Esophagus squamous epithelium (tissue), 4 donors: Measurements from ENCODE around the gene THRA.

Source experiments
- POLR2A ChIP-seq, 4 donors: fragments of 450-650 bp; IDR thresholded peaks; one replicate each; pipeline ENCODE4 v1.6.1; 2017; ENCODE audit warnings: antibody characterized with exemption in 4 of 4, mild to moderate bottlenecking in 4 of 4, moderate library complexity in 3 of 4
- TF ChIP-seq, protein P1 (sequence below), 6 experiments: fragments of 450-650 bp in 4 of 6; fragments of 200-600 bp in 2 of 6; sonication (generic) in 2 of 6; IDR thresholded peaks; one replicate each; pipeline ENCODE4 v1.5.1; 2016 to 2019; ENCODE audit warnings: antibody characterized with exemption in 6 of 6, mild to moderate bottlenecking in 4 of 6, moderate library complexity in 4 of 6

DNA sequence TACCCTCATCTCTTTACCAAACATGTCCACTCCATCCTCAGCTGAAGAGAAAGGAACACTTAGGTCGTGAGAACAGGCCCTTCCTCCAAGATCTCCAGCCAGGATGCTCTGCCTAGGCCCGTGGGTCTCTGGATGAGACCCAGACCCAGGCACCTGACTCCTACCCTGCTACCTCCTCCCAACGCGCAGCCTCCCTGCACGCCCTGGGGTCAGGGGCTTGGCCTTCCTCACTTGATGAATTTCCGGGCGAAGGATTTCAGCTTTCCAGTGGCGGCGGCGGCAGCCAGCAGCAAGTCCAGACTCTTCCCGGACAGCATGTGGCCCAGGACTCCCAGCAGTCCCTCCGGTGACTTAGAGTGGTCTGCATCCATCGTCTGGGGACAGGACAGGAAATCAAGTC lies 34.2 kb upstream of the THRA start:
- TF ChIP-seq POLR2A (IDR thresholded peaks at IDR 0.05), result no peak
- TF ChIP-seq, protein P1, sequence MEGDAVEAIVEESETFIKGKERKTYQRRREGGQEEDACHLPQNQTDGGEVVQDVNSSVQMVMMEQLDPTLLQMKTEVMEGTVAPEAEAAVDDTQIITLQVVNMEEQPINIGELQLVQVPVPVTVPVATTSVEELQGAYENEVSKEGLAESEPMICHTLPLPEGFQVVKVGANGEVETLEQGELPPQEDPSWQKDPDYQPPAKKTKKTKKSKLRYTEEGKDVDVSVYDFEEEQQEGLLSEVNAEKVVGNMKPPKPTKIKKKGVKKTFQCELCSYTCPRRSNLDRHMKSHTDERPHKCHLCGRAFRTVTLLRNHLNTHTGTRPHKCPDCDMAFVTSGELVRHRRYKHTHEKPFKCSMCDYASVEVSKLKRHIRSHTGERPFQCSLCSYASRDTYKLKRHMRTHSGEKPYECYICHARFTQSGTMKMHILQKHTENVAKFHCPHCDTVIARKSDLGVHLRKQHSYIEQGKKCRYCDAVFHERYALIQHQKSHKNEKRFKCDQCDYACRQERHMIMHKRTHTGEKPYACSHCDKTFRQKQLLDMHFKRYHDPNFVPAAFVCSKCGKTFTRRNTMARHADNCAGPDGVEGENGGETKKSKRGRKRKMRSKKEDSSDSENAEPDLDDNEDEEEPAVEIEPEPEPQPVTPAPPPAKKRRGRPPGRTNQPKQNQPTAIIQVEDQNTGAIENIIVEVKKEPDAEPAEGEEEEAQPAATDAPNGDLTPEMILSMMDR (IDR thresholded peaks at IDR 0.05), result no peak
